NB4 (cell line): ENCODE measurements around the gene PLEKHF1.
A peak's percentile ranks its signal among the peaks of the same experiment; 100 is the strongest.

Source experiments
- DNase-seq: peaks from one replicate; pipeline ENCODE4 v3.0.0; 2010; ENCODE audit warnings: low read depth
- H3K4me3 ChIP-seq: one replicate; pipeline ENCODE4 v1.5.1; 2011; ENCODE audit warnings: mild to moderate bottlenecking, low read depth, low read length, moderate library complexity
- MYC ChIP-seq: IDR thresholded peaks from 2 replicates; pipeline ENCODE4 v1.6.1; 2011; ENCODE audit warnings: low read depth, low read length
- POLR2A ChIP-seq: IDR thresholded peaks from 2 replicates; pipeline ENCODE4 v1.6.1; 2011; ENCODE audit warnings: mild to moderate bottlenecking; ENCODE audit not compliant: insufficient read length; ENCODE audit errors: extremely low read depth
- TF ChIP-seq, protein P1 (sequence below): IDR thresholded peaks from 2 replicates; pipeline ENCODE4 v1.6.1; 2011; ENCODE audit warnings: low read depth, low read length
- TF ChIP-seq, protein P2 (sequence below): IDR thresholded peaks from one replicate; pipeline ENCODE4 v1.5.1; 2012; ENCODE audit warnings: low read depth, low read length

Gene PLEKHF1

DNA sequence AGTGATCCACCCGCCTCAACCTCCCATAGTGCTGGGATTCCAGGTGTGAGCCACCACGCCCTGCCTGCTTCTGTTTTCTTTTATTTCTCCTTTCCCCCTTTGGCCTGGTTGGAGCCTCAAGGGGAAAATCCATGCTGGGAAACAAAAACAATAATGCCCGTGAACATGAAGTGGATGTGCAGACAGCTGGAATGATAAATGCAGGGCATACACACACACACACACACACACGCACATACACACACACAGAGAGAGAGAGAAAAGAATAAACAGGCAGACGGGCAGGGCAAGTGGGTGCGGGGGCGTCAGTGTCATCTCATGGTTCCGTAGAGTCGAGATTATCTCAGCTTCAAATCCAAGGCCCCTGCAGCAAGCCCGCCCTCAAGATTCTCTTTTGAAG, 4.4 kb upstream of the PLEKHF1 start:
- TF ChIP-seq, protein P1, sequence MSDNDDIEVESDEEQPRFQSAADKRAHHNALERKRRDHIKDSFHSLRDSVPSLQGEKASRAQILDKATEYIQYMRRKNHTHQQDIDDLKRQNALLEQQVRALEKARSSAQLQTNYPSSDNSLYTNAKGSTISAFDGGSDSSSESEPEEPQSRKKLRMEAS: no peak
- TF ChIP-seq, protein P2, sequence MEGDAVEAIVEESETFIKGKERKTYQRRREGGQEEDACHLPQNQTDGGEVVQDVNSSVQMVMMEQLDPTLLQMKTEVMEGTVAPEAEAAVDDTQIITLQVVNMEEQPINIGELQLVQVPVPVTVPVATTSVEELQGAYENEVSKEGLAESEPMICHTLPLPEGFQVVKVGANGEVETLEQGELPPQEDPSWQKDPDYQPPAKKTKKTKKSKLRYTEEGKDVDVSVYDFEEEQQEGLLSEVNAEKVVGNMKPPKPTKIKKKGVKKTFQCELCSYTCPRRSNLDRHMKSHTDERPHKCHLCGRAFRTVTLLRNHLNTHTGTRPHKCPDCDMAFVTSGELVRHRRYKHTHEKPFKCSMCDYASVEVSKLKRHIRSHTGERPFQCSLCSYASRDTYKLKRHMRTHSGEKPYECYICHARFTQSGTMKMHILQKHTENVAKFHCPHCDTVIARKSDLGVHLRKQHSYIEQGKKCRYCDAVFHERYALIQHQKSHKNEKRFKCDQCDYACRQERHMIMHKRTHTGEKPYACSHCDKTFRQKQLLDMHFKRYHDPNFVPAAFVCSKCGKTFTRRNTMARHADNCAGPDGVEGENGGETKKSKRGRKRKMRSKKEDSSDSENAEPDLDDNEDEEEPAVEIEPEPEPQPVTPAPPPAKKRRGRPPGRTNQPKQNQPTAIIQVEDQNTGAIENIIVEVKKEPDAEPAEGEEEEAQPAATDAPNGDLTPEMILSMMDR: no peak
- TF ChIP-seq POLR2A (no peak), MYC (no peak)
- no peak for DNase-seq
- no peak overlapping the region for H3K4me3 ChIP-seq

DNA sequence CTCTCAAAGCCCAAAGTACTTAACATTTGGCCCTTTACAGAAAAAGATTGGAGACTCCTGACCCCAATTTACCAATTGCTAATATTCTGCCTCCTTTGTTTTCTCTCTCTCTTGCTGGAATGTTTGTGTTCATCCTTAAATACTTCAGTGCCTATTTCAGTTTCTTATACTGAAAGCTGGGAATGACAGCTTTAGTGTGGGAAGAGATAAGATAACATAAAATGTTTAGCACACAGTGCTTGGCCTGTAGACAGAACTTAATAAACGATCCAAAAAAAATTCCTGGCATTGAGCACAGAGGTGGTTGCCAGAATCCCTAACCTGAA, 3.0 kb upstream of the PLEKHF1 start:
- no peak for DNase-seq
- H3K4me3 ChIP-seq: no peak overlapping the region
- TF ChIP-seq, protein P1: no peak
- TF ChIP-seq POLR2A: no peak
- TF ChIP-seq MYC: no peak
- TF ChIP-seq, protein P2: no peak

DNA sequence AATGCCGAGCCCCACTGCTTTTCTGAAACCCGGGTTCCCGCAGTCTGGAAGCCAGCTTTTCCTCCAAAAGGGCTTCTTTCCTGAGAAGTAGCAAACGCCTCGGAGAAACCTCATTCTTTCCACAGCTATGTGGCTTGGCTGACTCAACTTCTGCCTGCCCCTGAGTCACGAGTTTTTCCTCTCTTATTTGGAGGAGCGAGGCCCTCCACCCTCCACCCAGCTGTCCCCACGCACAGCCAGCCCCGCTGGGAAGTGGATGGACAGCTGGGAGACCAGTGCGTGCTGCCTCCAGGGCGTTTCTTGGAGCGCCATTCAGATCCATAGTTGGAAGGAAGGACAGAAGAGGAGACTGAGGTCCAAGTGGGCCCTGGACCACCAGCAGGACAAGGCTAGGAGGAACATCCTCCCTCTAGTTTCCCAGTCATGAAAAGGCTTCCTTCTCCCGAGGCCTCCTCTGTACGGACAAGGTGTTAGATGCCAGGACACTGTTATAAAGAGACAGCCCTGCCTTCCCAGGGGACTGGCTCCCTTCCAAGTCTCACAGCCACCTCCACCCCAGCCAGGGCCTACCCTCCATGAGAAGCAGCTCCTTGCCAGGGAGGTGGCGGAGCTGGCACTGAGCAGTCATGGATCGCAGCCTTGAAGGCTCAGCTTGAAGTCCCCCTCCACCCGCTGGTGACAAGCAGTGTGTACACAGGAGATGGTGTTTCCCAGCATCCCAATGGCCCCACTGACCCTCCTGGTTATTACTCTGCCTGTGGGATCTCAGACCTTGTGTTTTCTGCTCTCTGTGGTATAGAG, 2.5 kb upstream of the PLEKHF1 start:
- H3K4me3 ChIP-seq: no peak overlapping the region
- DNase-seq: no peak
- TF ChIP-seq POLR2A (no peak), MYC (no peak)
- TF ChIP-seq, protein P1: no peak

DNA sequence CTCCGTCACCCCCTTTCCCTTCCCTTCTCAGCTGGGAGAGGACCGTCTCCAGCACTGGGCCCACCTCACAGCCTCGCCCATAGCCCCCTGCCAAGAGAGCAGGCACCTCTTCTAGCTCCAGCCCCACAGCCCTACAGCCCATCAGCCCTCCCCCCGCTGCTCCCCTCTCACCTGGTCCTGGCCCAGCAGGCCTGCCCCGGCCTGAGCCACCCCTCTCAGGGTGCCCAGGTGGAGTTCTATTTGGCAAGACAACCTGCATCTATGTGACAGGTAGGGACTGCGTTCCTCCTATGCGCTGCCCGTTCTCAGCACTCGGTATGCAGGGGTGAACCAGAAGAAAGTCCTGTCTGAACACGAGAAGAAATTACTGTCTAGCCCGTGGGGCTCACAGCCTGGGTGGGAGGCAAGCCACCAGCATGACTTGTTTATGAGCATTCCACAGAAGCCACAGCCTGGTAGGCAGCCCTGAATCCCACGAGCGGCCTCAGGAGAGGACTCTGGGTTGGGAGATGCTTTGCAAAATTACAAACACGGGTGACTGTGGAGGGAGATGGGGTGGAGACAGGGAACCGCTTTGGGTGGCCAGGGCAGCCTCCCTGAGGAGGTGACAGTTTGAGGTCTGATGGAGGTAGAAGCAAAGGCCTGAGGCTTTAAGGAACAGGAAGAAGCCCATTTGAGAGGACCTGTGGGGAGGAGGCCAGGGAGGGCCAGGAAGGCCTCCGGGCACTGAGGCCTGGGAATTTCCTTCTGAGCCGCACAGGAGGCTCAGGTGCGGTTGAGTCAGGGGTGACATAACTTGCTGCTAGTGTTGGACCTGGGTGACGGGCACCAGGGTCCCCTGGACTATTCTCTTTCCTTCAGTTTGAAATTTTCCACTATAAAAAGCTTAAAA, 1.2 kb upstream of the PLEKHF1 start:
- H3K4me3 ChIP-seq: peak overlapping the region; percentile 38
- no peak for DNase-seq
- no peak for TF ChIP-seq MYC
- TF ChIP-seq, protein P2: no peak
- TF ChIP-seq POLR2A: no peak
- TF ChIP-seq, protein P1: no peak

- no peak for TF ChIP-seq MYC
- TF ChIP-seq, protein P1: no peak
- TF ChIP-seq POLR2A: no peak
- TF ChIP-seq, protein P2: no peak
- peak overlapping the region; percentile 38 for H3K4me3 ChIP-seq
- no peak for DNase-seq
Observed at GRCh38 chr19:29664753-29665214, 477 bp upstream of the PLEKHF1 start.
